OCI-LY1 (cell line): Measurements from ENCODE around the gene MED13.
"Not testable (repeated sequence)": the region's sequence is repeated elsewhere in the genome, so short reads cannot be mapped to it uniquely, and the experiment has no call there.

Source experiments
- H2AFZ ChIP-seq: fragments of 200-600 bp; sonication (generic), shearing (Covaris generic); 2 replicates; pipeline ENCODE4 v1.6.0; 2014; ENCODE audit warnings: antibody characterized with exemption, mild to moderate bottlenecking, low read length
- H3F3A ChIP-seq: fragments of 200-600 bp; sonication (generic), shearing (Covaris generic); 2 replicates; pipeline ENCODE4 v1.6.0; 2014; ENCODE audit warnings: mild to moderate bottlenecking, antibody characterized with exemption, low read length, moderate library complexity; ENCODE audit not compliant: insufficient read depth
- H3K27ac ChIP-seq: fragments of 200-600 bp; sonication (generic); 2 replicates; pipeline ENCODE4 v1.5.1; 2014; ENCODE audit warnings: low read length, mixed run types, mild to moderate bottlenecking, low read depth; ENCODE audit not compliant: poor library complexity, severe bottlenecking
- H3K27me3 ChIP-seq: fragments of 200-600 bp; sonication (generic); 2 replicates; pipeline ENCODE4 v1.6.0; 2014; ENCODE audit warnings: antibody characterized with exemption, mild to moderate bottlenecking, low read length, moderate library complexity; ENCODE audit not compliant: insufficient read depth
- H3K36me3 ChIP-seq: fragments of 200-600 bp; sonication (generic); 2 replicates; pipeline ENCODE4 v1.6.1; 2014; ENCODE audit warnings: mild to moderate bottlenecking, antibody characterized with exemption, low read length, moderate library complexity, mixed read lengths; ENCODE audit not compliant: insufficient read depth
- H3K4me1 ChIP-seq: fragments of 200-600 bp; sonication (generic); 2 replicates; pipeline ENCODE4 v1.5.1; 2014; ENCODE audit warnings: mild to moderate bottlenecking, low read length, moderate library complexity; ENCODE audit not compliant: insufficient read depth, severe bottlenecking
- H3K4me2 ChIP-seq: fragments of 200-600 bp; sonication (generic), shearing (Covaris generic); 2 replicates; pipeline ENCODE4 v1.6.1; 2014; ENCODE audit warnings: low read length
- H3K4me3 ChIP-seq: fragments of 200-600 bp; sonication (generic); 2 replicates; pipeline ENCODE4 v1.5.1; 2014; ENCODE audit warnings: low read length, low read depth, mild to moderate bottlenecking, mixed read lengths; ENCODE audit not compliant: poor library complexity, severe bottlenecking
- H3K79me2 ChIP-seq: fragments of 200-600 bp; shearing (Covaris generic); 2 replicates; pipeline ENCODE4 v1.6.1; 2016; ENCODE audit warnings: mixed run types, low read length, mixed read lengths; ENCODE audit not compliant: insufficient read depth
- H3K9ac ChIP-seq: fragments of 200-600 bp; sonication (generic), shearing (Covaris generic); 2 replicates; pipeline ENCODE4 v1.6.1; 2014; ENCODE audit warnings: mild to moderate bottlenecking, low read length, mixed read lengths
- H3K9me2 ChIP-seq: fragments of 200-600 bp; sonication (generic), shearing (Covaris generic); 2 replicates; pipeline ENCODE4 v1.6.1; 2014; ENCODE audit warnings: low read depth, mild to moderate bottlenecking, low read length, mixed read lengths
- H3K9me3 ChIP-seq: fragments of 200-600 bp; shearing (Covaris generic); 2 replicates; pipeline ENCODE4 v1.6.1; 2014; ENCODE audit warnings: low read length, mixed read lengths
- H4K20me1 ChIP-seq: fragments of 200-600 bp; sonication (generic), shearing (Covaris generic); 2 replicates; pipeline ENCODE4 v1.6.0; 2016; ENCODE audit warnings: mild to moderate bottlenecking, low read length; ENCODE audit not compliant: insufficient read depth
- CTCF ChIP-seq: fragments of 200-600 bp; sonication (generic), shearing (Covaris generic); IDR thresholded peaks from 2 replicates; pipeline ENCODE4 v1.5.1; 2017; ENCODE audit warnings: mild to moderate bottlenecking, antibody characterized with exemption, low read length, moderate library complexity, mixed read lengths
- EZH2 ChIP-seq: fragments of 200-600 bp; sonication (generic), shearing (Covaris generic); IDR thresholded peaks from 2 replicates; pipeline ENCODE4 v1.8.0; 2017; ENCODE audit warnings: borderline replicate concordance, mixed run types, mild to moderate bottlenecking, antibody characterized with exemption, low read length, moderate library complexity, mixed read lengths

MED13 gene

DNA sequence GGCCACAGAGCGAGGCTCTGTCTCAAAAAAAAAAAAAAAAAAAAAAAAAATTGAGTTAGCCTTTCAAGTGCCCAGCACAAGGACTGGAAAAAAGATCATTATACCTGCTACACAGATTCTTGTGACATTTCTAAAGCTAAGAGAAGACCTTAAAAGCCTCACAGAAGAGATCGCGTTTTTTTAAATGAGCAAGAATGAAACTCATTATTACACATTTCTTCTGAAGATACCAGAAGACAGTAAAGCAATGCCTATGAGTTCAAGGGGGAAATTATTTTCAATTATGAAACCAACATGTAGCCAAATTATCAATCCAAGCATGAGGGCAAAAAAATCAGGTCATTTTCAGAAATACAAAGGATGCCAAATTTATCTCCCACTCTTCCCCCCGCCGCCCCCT is 56.8 kb downstream of the MED13 start:
- H3K36me3 ChIP-seq: peaks cover 88% of the 10 kb centered on the region
- H3K4me3 ChIP-seq: no peak overlapping the region
- no peaks in the 10 kb centered on the region for H3K27me3 ChIP-seq
- no peaks in the 10 kb centered on the region for H3K9me3 ChIP-seq
- no peaks in the 10 kb centered on the region for H3K9me2 ChIP-seq
- no peak overlapping the region for H3K27ac ChIP-seq
- no peak overlapping the region for H3K4me2 ChIP-seq
- no peaks in the 10 kb centered on the region for H4K20me1 ChIP-seq
- no peak overlapping the region for H3K9ac ChIP-seq
- no peaks in the 10 kb centered on the region for H3F3A ChIP-seq
- no peak overlapping the region for H2AFZ ChIP-seq
- H3K79me2 ChIP-seq: peaks cover 32% of the 10 kb centered on the region
- no peak for TF ChIP-seq EZH2
- TF ChIP-seq CTCF: no peak
- H3K4me1 ChIP-seq: no peaks in the 10 kb centered on the region

DNA sequence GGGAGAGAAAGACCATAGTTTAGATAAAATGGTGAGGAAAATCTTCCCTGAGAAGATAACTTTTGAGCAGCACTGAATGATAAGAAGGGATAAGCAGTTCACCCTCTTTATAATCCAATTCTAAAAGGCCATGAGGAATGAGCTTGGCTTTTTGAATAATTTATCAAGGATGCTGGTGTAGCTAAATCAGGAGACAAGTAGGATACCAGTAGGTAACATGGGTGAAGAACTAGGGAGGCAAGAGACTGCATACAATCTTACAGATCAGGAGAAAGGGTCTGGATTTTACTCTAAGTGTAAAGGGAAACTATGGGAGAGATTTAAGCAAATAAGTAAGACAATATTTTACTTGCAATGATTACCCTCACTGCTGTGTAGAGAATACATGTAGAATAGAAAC is 60.7 kb downstream of the MED13 start:
- Histone ChIP-seq H3K9ac (no peak overlapping the region), H3K27ac (no peak overlapping the region), H3F3A (no peaks in the 10 kb centered on the region), H3K79me2 (peaks cover 48% of the 10 kb centered on the region), H3K4me1 (no peaks in the 10 kb centered on the region), H3K9me3 (no peaks in the 10 kb centered on the region), H3K4me3 (no peak overlapping the region), H3K9me2 (no peaks in the 10 kb centered on the region), H3K36me3 (peaks cover 74% of the 10 kb centered on the region), H3K4me2 (no peak overlapping the region), H4K20me1 (no peaks in the 10 kb centered on the region), H2AFZ (no peak overlapping the region), H3K27me3 (no peaks in the 10 kb centered on the region)
- no peak for TF ChIP-seq EZH2
- no peak for TF ChIP-seq CTCF

DNA sequence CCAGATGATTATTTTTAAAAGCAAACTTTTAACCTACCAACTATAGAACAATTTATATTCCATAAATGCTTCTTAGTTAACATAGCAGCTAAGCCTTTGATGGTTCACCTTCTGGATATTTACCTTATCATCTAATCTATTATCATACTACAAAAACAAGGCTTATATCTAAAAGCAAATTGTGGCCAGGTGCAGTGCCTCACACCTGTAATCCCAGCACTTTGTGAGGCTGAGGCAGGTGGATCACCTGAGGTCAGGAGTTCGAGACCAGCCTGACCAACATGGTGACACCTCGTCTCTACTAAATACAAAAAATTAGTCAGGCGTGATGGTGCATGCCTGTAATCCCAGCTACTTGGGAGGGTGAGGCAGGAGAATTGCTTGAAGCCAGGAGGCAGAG is 61.9 kb downstream of the MED13 start:
- peaks cover 61% of the 10 kb centered on the region for H3K36me3 ChIP-seq
- not testable (repeated sequence) for H4K20me1 ChIP-seq, H3K4me2 ChIP-seq, H3K9me2 ChIP-seq, H3K9me3 ChIP-seq, H2AFZ ChIP-seq, H3K4me3 ChIP-seq, H3K9ac ChIP-seq, H3K27ac ChIP-seq, H3K4me1 ChIP-seq, H3F3A ChIP-seq, H3K27me3 ChIP-seq
- H3K79me2 ChIP-seq: peaks cover 39% of the 10 kb centered on the region

GRCh38 chr17:62001105-62001504 is 64.0 kb downstream of the MED13 start:
- H3K9ac ChIP-seq: no peak overlapping the region
- no peaks in the 10 kb centered on the region for H3K27me3 ChIP-seq
- TF ChIP-seq CTCF (no peak), EZH2 (no peak)
- H3K79me2 ChIP-seq: peaks cover 38% of the 10 kb centered on the region
- H3K4me1 ChIP-seq: no peaks in the 10 kb centered on the region
- H3K4me2 ChIP-seq: no peak overlapping the region
- H3K9me2 ChIP-seq: no peaks in the 10 kb centered on the region
- no peaks in the 10 kb centered on the region for H3F3A ChIP-seq
- no peak overlapping the region for H2AFZ ChIP-seq
- no peak overlapping the region for H3K27ac ChIP-seq
- H3K9me3 ChIP-seq: no peaks in the 10 kb centered on the region
- no peak overlapping the region for H3K4me3 ChIP-seq
- peaks cover 48% of the 10 kb centered on the region for H3K36me3 ChIP-seq
- H4K20me1 ChIP-seq: no peaks in the 10 kb centered on the region
